DOHH2 (cell line): ENCODE results near the gene SNX24.

Experiments
- CTCF ChIP-seq: fragments of 200-600 bp; sonication (generic); IDR thresholded peaks from one replicate; pipeline ENCODE4 v1.5.1; 2014; ENCODE audit warnings: antibody characterized with exemption, mild to moderate bottlenecking, low read depth, low read length; ENCODE audit not compliant: poor library complexity, severe bottlenecking
- EZH2phosphoT487 ChIP-seq: fragments of 200-600 bp; sonication (generic); IDR thresholded peaks from 2 replicates; pipeline ENCODE4 v1.6.1; 2017; ENCODE audit warnings: borderline replicate concordance, mild to moderate bottlenecking, antibody characterized with exemption, low read length, moderate library complexity, mixed read lengths

GRCh38 chr5:122908108-122908507, 62.7 kb downstream of the SNX24 start:
- no peak for TF ChIP-seq CTCF
- no peak for TF ChIP-seq EZH2phosphoT487
